Mesenteric fat pad (tissue), 1 donor: Measurements from ENCODE around the gene AAR2. TPM values are rescaled to one million over a fixed set of nuclear protein-coding genes. Genes with fewer than 3 reads are reported as not detected.

ENCODE experiments used
- total RNA-seq: library from RNA; stranded (reverse); fragmentation: NEBNext Ultra II Directional; extraction: Animal tissue kit (Norgen Biotek cat#: 25700); gene quantifications from one replicate; pipeline ENCODE4 v1.2.1, GENCODE V29; 2021
- donor health status: DM: yes; HTN: yes; CAD: no.

AAR2 gene
- total RNA-seq, 1 donor from 2014 or later: 27.1 TPM

Other genes with a start within 250 kb of the AAR2 start
- gene EPB41L1, start 81.7 kb upstream of the AAR2 start, total RNA-seq: 59.7 TPM
- 83.1 TPM for gene DLGAP4, start 69.9 kb downstream of the AAR2 start, total RNA-seq